ENCODE data around the gene PRL. TPM values are rescaled to one million over a fixed set of nuclear protein-coding genes. Genes with fewer than 3 reads are reported as not detected.

PRL gene
- total and polyA plus RNA-seq, 2 donors (not counting 1 experiment from before 2014, with no cell fraction given), result not detected

DNA sequence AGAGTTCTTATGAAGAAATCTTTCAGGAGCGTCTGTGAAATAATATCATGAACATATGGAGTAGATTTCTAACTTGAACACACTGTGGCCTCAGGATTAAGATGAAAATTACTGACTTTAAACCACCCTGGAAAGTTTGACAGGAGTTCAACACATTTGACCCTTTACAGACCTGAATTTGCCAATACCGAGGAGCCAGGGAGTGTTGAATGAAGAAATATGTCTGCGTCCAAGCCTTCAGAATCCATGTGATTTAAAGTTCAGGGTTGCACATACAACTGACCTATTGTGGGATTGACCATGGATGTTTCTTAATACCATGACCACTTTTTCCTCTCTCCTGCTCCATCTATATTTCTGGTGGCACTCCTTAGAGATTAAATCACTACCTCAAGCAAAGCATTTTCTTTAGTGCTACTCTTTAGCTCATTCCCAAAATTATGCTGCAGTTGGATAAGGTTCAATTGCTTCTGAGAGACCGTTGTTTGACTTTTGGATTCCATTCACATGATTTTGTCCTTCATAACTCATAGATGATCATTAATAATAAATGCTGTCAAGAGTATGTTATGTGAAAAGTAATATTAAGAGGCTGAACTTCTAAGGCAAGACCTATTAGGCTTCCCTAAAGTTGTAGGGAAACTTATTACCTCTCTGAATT is 57.4 kb downstream of the PRL start:
- TF ChIP-seq, protein P1, sequence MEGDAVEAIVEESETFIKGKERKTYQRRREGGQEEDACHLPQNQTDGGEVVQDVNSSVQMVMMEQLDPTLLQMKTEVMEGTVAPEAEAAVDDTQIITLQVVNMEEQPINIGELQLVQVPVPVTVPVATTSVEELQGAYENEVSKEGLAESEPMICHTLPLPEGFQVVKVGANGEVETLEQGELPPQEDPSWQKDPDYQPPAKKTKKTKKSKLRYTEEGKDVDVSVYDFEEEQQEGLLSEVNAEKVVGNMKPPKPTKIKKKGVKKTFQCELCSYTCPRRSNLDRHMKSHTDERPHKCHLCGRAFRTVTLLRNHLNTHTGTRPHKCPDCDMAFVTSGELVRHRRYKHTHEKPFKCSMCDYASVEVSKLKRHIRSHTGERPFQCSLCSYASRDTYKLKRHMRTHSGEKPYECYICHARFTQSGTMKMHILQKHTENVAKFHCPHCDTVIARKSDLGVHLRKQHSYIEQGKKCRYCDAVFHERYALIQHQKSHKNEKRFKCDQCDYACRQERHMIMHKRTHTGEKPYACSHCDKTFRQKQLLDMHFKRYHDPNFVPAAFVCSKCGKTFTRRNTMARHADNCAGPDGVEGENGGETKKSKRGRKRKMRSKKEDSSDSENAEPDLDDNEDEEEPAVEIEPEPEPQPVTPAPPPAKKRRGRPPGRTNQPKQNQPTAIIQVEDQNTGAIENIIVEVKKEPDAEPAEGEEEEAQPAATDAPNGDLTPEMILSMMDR (conservative IDR thresholded peaks at IDR 0.05 in 1 of 2, IDR thresholded peaks at IDR 0.05 in 1 of 2; ENCODE audit: low read depth in 1 of 2, low read length in 2 of 2), result no peak
- TF ChIP-seq EZH2 (IDR thresholded peaks at IDR 0.05; ENCODE audit: low read length, missing control alignments), result no peak
- no peaks in the 10 kb centered on the region for H3K79me2 ChIP-seq (ENCODE audit: control insufficient read depth, insufficient read depth, low read length)
- H2AFZ ChIP-seq (ENCODE audit: low read length), result no peak overlapping the region
- no peak overlapping the region for H3K4me2 ChIP-seq (ENCODE audit: extremely low read depth, insufficient read depth, low read length)
- no peak overlapping the region for H3K4me3 ChIP-seq (replicated peaks in 1 of 4; ENCODE audit: control extremely low read depth in 1 of 4, insufficient read depth in 1 of 4, low read depth in 3 of 4, low read length in 4 of 4)
- no peak overlapping the region for H3K9ac ChIP-seq (ENCODE audit: insufficient read depth, low read length)
- peak; percentile 51 to 79 for DNase-seq (ENCODE audit: low read depth in 2 of 2)
- peaks cover 4% of the 10 kb centered on the region for H3K4me1 ChIP-seq (ENCODE audit: control insufficient read depth, extremely low read depth, insufficient read depth, low read length)
- H3K9me3 ChIP-seq (ENCODE audit: control insufficient read depth, insufficient read depth, low read depth, low read length), result no peaks in the 10 kb centered on the region
- H3K27ac ChIP-seq (ENCODE audit: insufficient read depth, low read length), result no peak overlapping the region
- H4K20me1 ChIP-seq (ENCODE audit: control insufficient read depth, extremely low read depth, insufficient read depth, low read length), result no peaks in the 10 kb centered on the region
- no peaks in the 10 kb centered on the region for H3K27me3 ChIP-seq (ENCODE audit: control insufficient read depth, insufficient read depth, low read length)
- H3K36me3 ChIP-seq (ENCODE audit: control insufficient read depth, insufficient read depth, low read length), result no peaks in the 10 kb centered on the region

DNA sequence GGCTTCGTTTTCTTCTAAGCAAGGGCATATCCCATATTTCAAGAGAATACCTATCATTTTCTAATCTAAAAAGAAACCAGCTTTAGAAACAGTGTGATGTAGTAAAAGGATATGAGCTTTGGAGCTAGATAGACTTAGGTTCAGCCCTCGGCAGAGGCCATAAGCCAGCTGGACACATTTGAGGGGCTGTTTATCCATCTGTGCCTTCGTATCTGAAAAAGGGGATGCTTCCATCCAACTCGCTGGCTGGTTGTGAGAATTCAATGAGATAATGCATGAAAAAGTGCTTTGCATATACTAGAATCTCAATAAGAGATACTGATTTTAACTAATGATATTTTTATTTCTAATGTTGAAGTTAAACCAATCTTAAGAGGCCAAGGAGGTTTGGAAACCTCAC is 58.0 kb downstream of the PRL start:
- H3K36me3 ChIP-seq (ENCODE audit: control insufficient read depth, insufficient read depth, low read length), result no peaks in the 10 kb centered on the region
- no peak overlapping the region for H3K9ac ChIP-seq (ENCODE audit: insufficient read depth, low read length)
- H3K27me3 ChIP-seq (ENCODE audit: control insufficient read depth, insufficient read depth, low read length), result no peaks in the 10 kb centered on the region
- TF ChIP-seq, protein P1 (conservative IDR thresholded peaks at IDR 0.05 in 1 of 2, IDR thresholded peaks at IDR 0.05 in 1 of 2; ENCODE audit: low read depth in 1 of 2, low read length in 2 of 2), result no peak
- no peak for TF ChIP-seq EZH2 (IDR thresholded peaks at IDR 0.05; ENCODE audit: low read length, missing control alignments)
- DNase-seq (ENCODE audit: low read depth in 2 of 2), result no peak
- no peak overlapping the region for H2AFZ ChIP-seq (ENCODE audit: low read length)
- no peaks in the 10 kb centered on the region for H4K20me1 ChIP-seq (ENCODE audit: control insufficient read depth, extremely low read depth, insufficient read depth, low read length)
- H3K4me1 ChIP-seq (ENCODE audit: control insufficient read depth, extremely low read depth, insufficient read depth, low read length), result peaks cover 4% of the 10 kb centered on the region
- no peak overlapping the region for H3K27ac ChIP-seq (ENCODE audit: insufficient read depth, low read length)
- H3K79me2 ChIP-seq (ENCODE audit: control insufficient read depth, insufficient read depth, low read length), result no peaks in the 10 kb centered on the region
- H3K4me2 ChIP-seq (ENCODE audit: extremely low read depth, insufficient read depth, low read length), result no peak overlapping the region
- H3K4me3 ChIP-seq (replicated peaks in 1 of 4; ENCODE audit: control extremely low read depth in 1 of 4, insufficient read depth in 1 of 4, low read depth in 3 of 4, low read length in 4 of 4), result no peak overlapping the region
- H3K9me3 ChIP-seq (ENCODE audit: control insufficient read depth, insufficient read depth, low read depth, low read length), result no peaks in the 10 kb centered on the region

DNA sequence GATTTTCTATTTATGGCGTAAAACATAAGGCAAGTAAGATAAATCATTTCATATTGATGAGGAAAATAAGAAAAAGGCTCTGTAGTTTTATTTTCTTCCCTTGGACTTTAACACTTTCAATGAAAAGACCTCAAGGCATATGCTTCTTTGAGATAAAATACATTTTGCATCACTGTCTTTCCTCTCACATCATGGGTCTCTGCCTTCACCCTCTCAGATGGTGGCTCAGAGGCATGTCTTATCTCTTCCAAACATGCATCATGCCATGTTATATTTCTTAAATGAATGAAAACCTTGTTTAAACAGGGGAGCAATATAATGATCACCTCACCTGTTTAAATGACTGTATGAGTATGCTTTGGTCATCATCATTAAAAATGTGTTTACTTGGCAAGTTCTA is 59.3 kb downstream of the PRL start:
- no peaks in the 10 kb centered on the region for H3K9me3 ChIP-seq (ENCODE audit: control insufficient read depth, insufficient read depth, low read depth, low read length)
- no peaks in the 10 kb centered on the region for H3K36me3 ChIP-seq (ENCODE audit: control insufficient read depth, insufficient read depth, low read length)
- no peaks in the 10 kb centered on the region for H3K27me3 ChIP-seq (ENCODE audit: control insufficient read depth, insufficient read depth, low read length)
- no peaks in the 10 kb centered on the region for H3K79me2 ChIP-seq (ENCODE audit: control insufficient read depth, insufficient read depth, low read length)
- TF ChIP-seq EZH2 (IDR thresholded peaks at IDR 0.05; ENCODE audit: low read length, missing control alignments), result no peak
- TF ChIP-seq, protein P1 (conservative IDR thresholded peaks at IDR 0.05 in 1 of 2, IDR thresholded peaks at IDR 0.05 in 1 of 2; ENCODE audit: low read depth in 1 of 2, low read length in 2 of 2), result no peak
- H3K4me1 ChIP-seq (ENCODE audit: control insufficient read depth, extremely low read depth, insufficient read depth, low read length), result peaks cover 4% of the 10 kb centered on the region
- H2AFZ ChIP-seq (ENCODE audit: low read length), result no peak overlapping the region
- no peak for DNase-seq (ENCODE audit: low read depth in 2 of 2)
- no peak overlapping the region for H3K9ac ChIP-seq (ENCODE audit: insufficient read depth, low read length)
- no peak overlapping the region for H3K4me2 ChIP-seq (ENCODE audit: extremely low read depth, insufficient read depth, low read length)
- H4K20me1 ChIP-seq (ENCODE audit: control insufficient read depth, extremely low read depth, insufficient read depth, low read length), result no peaks in the 10 kb centered on the region
- H3K27ac ChIP-seq (ENCODE audit: insufficient read depth, low read length), result no peak overlapping the region
- no peak overlapping the region for H3K4me3 ChIP-seq (replicated peaks in 1 of 4; ENCODE audit: control extremely low read depth in 1 of 4, insufficient read depth in 1 of 4, low read depth in 3 of 4, low read length in 4 of 4)
